Measurements from ENCODE around the gene RNH1. TPM values are rescaled to one million over a fixed set of nuclear protein-coding genes. Genes with fewer than 3 reads are reported as not detected.

RNH1 gene
- 130 to 184 TPM (median 173 TPM) in 5 replicates for total RNA-seq (2022; extraction: Qiagen RNA extraction)

DNA sequence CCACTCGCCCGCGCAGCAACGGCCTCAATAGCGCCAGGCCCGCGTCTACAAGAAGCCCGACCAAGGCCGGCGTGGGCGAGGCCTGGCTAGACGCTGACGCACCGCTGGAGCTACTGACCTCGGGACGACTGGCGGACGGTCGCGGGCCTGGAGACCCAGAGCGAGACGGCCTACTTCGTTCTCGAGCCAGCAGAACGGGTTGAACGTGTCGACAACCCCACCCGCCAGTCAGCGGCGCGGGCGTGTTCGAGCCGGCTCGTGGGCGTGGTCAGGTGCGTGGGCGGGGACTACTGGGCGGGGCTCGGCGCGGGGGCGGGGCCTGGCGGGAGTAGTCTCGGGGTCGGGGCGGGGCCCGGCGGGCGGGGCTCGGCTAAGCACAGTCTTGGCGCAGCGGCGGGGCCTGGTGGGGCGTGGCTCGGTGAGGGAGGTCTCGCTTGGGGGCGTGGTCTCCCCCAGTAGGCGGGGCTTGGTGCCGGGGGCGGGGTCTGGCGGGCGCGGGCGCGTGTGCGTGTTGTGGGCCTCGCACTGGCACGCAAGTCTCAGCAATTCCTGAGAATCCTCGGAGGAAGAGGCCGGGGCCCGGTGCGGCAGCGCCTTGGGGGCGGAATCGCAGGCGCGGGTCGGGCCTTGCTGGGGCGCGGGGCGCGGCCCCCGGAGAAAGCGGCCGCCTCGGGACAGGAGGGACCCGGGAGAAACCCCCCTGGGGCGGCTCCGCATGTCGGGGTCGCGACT lies at the start of gene RNH1:
RNH1 (minus strand) TSS at position 248 of the 732 bp plus-strand sequence. CDS start 5,080 bp downstream, outside the sequence.

GRCh38 chr11:536841-537621 lies 30.0 kb upstream of the RNH1 start, which contains the start of gene LRRC56:
LRRC56 (plus strand) TSS chr11:537527; CDS start chr11:540685, 3,158 bp downstream.

DNA sequence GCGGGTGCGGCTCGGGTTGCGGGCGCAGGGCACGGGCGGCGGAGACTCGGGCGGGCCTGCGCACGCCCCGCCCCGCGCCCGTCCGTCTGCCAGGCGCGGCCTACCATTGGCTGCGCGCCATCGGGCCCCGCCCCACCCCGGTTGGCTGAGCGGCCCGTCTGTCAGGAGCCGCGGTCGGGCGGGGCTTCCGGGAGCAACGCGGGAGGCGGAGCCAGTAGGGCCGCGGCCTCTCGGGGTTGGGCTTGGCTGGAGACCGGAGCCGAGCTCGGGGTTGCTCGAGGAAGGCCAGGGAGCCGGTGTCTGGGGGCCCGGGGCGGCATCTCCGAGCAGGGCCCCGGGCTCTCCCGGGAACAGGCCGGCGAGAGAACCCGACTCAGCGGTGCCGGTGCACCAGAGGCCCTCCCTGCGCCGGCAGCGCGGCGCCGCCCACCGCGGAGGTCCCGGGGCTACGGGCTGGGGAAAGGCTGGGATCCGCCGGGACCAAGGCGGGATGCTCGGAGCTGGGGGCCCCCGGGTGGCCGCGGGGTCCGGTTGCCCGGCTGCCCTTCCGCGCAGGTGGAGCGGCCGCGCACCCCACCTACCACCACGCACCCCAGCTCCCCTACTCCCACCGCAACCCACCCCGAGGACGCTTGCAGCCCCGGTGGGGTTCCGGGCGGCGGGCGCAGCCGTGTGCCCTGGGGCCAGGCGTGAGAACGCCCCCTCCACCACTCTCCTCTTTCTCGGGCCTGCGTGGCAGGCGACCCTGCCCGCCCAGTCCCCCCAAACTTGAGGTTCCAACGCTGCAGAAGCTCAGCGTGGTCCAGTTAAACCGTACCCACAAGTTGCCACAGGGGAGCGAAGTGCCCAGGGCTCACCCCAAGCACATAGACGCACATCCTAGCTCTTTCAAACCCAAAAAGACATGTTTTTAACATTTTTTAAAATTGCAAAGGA lies 28.7 kb upstream of the RNH1 start, which contains the start of gene HRAS:
HRAS (minus strand) TSS at position 58 of the 936 bp plus-strand sequence.

GRCh38 chr11:449889-450808 lies 56.9 kb downstream of the RNH1 start, which contains the start of gene PTDSS2:
PTDSS2 (plus strand) TSS chr11:450279; CDS start chr11:450456, 177 bp downstream.

Other genes starting within 250 kb of the RNH1 start
- gene NLRP6, start 228.8 kb downstream of the RNH1 start, total RNA-seq (2022; extraction: Qiagen RNA extraction): not detected in 5 replicates
- 6.8 to 14.5 TPM (median 11.5 TPM) in 5 replicates for gene PGGHG, start 218.1 kb downstream of the RNH1 start, total RNA-seq (2022; extraction: Qiagen RNA extraction)
- gene IFITM5, start 207.7 kb downstream of the RNH1 start, total RNA-seq (2022; extraction: Qiagen RNA extraction): not detected in 5 replicates
- 57.0 to 66.9 TPM (median 63.2 TPM) in 5 replicates for gene IFITM2, start 199.4 kb downstream of the RNH1 start, total RNA-seq (2022; extraction: Qiagen RNA extraction)
- 0.36 to 0.80 TPM (median 0.52 TPM) in 5 replicates for gene IFITM1, start 193.2 kb downstream of the RNH1 start, total RNA-seq (2022; extraction: Qiagen RNA extraction)
- gene IFITM3, start 186.4 kb downstream of the RNH1 start, total RNA-seq (2022; extraction: Qiagen RNA extraction): 23.0 to 37.6 TPM (median 29.5 TPM) in 5 replicates
- 11.8 to 23.3 TPM (median 18.8 TPM) in 5 replicates for gene B4GALNT4, start 137.7 kb downstream of the RNH1 start, total RNA-seq (2022; extraction: Qiagen RNA extraction)
- 24.1 to 42.6 TPM (median 38.1 TPM) in 5 replicates for gene PKP3, start 113.0 kb downstream of the RNH1 start, total RNA-seq (2022; extraction: Qiagen RNA extraction)
- 62.5 to 93.9 TPM (median 85.8 TPM) in 5 replicates for gene SIGIRR, start 92.2 kb downstream of the RNH1 start, total RNA-seq (2022; extraction: Qiagen RNA extraction)
- 0.64 to 1.3 TPM (median 0.88 TPM) in 5 replicates for gene ANO9, start 65.2 kb downstream of the RNH1 start, total RNA-seq (2022; extraction: Qiagen RNA extraction)
- gene PTDSS2, start 57.0 kb downstream of the RNH1 start, total RNA-seq (2022; extraction: Qiagen RNA extraction): 33.8 to 48.0 TPM (median 43.2 TPM) in 5 replicates
- 109 to 168 TPM (median 154 TPM) in 5 replicates for gene HRAS, start 28.3 kb upstream of the RNH1 start, total RNA-seq (2022; extraction: Qiagen RNA extraction)
- 0.54 to 1.1 TPM (median 0.72 TPM) in 5 replicates for gene LRRC56, start 30.3 kb upstream of the RNH1 start, total RNA-seq (2022; extraction: Qiagen RNA extraction)
- 2.0 to 3.0 TPM (median 2.7 TPM) in 5 replicates for gene LMNTD2, start 53.5 kb upstream of the RNH1 start, total RNA-seq (2022; extraction: Qiagen RNA extraction)
- gene RASSF7, start 53.7 kb upstream of the RNH1 start, total RNA-seq (2022; extraction: Qiagen RNA extraction): 39.7 to 54.5 TPM (median 51.0 TPM) in 5 replicates
- gene PHRF1, start 69.2 kb upstream of the RNH1 start, total RNA-seq (2022; extraction: Qiagen RNA extraction): 26.6 to 36.8 TPM (median 36.2 TPM) in 5 replicates
- 5.0 to 7.9 TPM (median 6.0 TPM) in 5 replicates for gene IRF7, start 108.7 kb upstream of the RNH1 start, total RNA-seq (2022; extraction: Qiagen RNA extraction)
- 0.06 to 0.26 TPM (median 0.18 TPM) in 4 of 5 replicates, not detected in the other for gene CDHR5, start 117.7 kb upstream of the RNH1 start, total RNA-seq (2022; extraction: Qiagen RNA extraction)
- not detected in 5 replicates for gene SCT, start 119.9 kb upstream of the RNH1 start, total RNA-seq (2022; extraction: Qiagen RNA extraction)
- 0.09 to 0.64 TPM (median 0.32 TPM) in 5 replicates for gene DRD4, start 130.0 kb upstream of the RNH1 start, total RNA-seq (2022; extraction: Qiagen RNA extraction)
- gene DEAF1, start 188.0 kb upstream of the RNH1 start, total RNA-seq (2022; extraction: Qiagen RNA extraction): 24.1 to 34.9 TPM (median 32.0 TPM) in 5 replicates
- 7.6 to 12.4 TPM (median 8.4 TPM) in 5 replicates for gene TMEM80, start 188.6 kb upstream of the RNH1 start, total RNA-seq (2022; extraction: Qiagen RNA extraction)
- 68.5 to 140 TPM (median 124 TPM) in 5 replicates for gene EPS8L2, start 199.0 kb upstream of the RNH1 start, total RNA-seq (2022; extraction: Qiagen RNA extraction)
- 389 to 446 TPM (median 405 TPM) in 5 replicates for gene TALDO1, start 240.2 kb upstream of the RNH1 start, total RNA-seq (2022; extraction: Qiagen RNA extraction)